HG02938 (cell line): Measurements from ENCODE around the gene WBP11.

Source experiments
- ATAC-seq: cut with Tn5 transposase; IDR thresholded peaks from one replicate; pipeline ENCODE4 v1.9.1; 2021; ENCODE audit warnings: mild to moderate bottlenecking, moderate library complexity; ENCODE audit not compliant: unreplicated experiment

Gene WBP11

DNA sequence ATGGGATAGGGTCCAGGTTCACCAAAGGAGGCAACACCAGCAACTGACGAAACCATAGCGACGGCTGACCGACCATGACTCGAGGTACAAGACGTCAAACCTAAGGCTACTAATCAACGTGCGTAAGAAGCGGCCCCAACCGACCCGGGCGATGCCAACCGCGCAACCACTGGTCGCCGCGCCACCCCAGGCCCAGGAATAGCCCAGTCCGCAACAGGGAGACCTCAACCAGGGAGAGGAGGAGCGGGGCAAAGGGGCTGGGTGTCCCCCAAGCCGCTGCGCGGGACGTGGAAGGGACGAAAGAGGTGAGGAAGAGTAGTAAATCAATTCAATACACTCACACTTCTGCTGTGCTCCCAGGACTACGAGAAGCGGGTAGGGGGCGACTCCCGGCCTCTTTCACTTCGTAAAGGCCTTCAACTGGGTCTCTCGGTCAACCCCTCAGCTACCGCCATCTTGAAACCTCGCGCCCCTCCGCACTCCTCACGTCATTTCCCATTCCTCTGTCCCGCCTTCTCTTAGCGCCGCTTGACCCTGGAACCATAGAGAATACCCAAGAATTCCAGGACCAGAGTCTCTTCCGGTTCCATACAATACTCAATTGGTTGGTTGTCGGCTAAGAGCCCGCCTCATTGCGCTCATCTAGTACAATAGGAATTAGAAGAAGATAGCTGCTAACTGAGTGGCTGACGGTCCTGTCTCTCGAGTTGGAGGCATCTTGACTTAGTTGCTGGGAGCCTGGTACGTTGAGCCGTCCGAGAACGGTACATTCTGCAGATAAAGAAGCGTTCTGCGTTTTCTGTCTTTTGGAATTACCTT, at the start of gene WBP11, which contains the start of gene C12orf60:
Gene WBP11, minus strand, starts transcription at position 468 of the 819 bp plus-strand sequence. CDS start 2,095 bp downstream, outside the sequence.
Gene C12orf60, plus strand, starts transcription at position 660 of the 819 bp plus-strand sequence. CDS start 19,266 bp downstream, outside the sequence.
- ATAC-seq = peak; percentile 100

DNA sequence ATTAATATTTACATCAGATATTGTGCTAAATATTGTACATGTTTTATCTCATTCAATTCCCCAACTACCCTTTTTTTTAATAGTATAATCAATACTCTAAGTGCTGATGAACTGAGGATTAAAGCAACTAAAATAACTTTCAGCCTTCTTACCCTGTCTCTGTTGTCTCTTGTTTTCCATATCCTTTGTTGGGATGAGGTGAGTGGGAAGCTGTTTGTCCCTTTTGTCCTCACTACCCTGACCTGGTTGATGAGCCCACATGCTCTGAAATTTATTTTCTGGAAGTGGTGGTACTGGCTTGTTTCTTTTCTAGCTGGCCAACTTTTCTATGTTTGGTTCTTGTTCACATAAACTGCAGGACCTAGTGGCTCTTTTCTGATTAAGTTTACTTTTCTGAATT, 49.6 kb upstream of the WBP11 start:
- ATAC-seq = no peak

DNA sequence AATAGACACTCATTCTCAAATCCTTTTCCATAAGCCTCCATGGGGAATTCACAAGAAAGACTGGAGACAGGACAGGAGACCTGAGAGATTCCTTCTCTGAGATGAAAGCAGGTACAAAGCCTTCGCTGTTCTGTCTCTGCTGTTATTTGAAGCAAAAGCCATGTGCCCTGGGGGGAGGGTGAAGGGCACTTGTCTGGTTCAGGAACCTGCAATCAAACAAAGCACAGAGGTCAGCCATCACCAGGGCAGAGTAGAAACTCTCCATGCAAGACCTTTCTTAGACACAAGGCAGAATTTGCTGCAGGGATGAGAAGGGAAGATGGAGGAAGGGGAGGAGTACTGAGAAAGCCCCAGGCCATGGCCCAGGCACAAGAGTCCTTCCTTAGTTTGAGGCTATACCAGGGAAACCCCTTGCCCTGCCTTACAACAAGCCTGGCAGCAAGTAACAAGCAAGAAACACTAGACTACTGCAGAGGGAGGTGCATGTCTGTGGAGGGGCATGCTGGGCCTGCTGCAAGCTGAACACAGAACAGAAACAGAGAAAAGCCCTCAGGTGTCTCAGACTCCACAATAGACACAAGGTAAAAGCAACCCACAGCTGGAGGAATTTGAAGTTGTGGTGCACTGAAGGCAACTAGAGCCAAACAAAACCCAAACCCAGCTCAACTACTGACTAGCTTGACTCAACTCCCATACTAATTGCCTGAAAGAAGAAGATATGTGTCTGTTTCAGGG, 47.8 kb upstream of the WBP11 start:
- peak; percentile 82 for ATAC-seq

DNA sequence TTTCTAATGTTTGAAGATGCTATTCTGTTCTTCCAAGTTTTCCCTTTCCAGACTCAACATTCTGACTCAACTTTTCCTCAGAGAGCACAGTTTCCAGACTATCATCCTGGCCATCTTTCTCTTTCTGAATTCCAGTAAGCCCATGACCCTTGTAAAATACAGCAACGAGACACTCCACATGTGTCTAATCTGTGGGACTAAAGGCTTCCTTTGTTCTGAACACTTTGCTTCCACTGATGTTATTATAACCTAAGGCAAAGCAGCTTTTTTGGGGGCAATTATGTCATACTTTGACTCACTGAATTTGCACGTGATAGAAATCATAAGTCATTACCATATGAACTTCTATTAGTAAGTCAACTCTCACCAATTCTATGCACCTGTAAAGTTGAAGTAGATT, 46.4 kb upstream of the WBP11 start:
- ATAC-seq = no peak

DNA sequence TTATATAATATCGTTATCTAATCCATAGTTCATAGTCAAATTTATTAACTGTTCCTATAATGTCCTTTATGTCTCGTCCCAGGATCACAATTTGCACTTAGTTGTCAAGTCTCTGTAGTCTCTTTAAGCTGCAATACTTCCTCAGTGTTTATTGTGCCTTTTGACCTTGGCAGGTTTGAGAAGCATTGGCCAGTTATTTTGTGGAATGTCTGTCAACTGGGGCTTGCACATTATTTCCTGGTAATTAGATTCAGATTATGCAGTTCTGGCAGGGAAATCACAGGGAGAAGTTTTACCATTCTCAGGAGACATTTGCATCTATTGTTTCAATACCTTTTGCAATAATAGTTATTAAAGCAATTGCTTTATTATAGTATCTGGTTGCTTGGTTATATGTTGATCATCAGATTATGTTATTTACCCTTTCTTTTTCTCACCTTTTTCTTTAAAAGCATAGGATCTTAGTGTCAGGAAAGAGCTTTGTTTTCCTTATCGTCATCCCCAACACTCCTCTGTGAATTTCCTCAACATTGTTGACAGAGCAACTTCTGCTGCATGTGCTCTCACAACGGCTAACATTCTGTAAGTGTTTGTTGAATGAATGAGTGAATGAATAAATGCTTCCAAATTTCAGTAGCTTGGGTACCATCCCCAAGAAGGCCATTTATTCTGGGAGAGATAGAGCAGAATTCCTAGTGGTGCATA, 43.8 kb upstream of the WBP11 start:
- no peak for ATAC-seq

DNA sequence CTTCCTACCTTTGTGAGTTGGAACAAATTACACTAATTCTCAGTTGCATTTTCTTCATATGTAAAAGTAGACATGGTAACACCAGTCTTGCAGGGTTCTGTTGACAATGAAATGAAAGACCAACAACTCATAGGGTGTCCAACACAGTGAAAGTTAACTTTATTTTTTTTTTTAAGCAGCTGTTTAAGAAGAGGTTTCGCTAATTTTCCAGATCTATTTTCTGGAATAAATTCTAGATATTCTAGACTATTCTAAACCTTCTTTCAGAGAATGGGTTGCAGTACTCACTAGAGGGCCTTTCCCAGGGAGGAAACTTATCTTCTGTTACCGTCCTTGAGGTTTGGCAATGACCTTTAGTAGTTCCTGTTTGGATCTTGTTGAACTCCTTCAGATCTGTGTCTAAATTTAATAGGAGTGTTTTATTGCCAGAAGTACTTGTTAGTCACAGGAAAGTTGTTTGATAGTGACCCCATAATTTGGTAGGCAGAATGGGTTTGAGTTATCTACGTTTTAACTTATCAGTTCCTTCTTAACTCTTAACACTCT, 42.8 kb upstream of the WBP11 start:
- no peak for ATAC-seq

DNA sequence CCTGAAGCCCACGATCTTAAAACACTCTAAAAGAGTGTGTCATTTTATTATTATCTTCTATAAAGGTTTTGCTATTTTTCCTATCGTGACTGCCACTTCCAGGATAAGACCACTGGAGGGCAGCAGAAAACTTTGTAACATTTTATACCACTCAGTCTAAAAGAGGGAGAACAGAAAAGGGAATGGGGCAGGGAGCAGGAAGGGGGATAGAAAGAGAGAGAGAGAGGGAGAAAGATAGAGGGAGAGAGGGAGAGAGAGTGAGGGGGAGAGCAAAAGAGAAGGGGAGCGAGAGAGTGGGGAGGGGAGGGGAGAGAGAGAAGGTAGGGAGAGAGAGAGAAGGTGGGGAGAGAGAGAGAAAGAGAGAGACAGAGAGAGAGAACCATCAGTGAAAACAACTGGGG, 42.1 kb upstream of the WBP11 start:
- ATAC-seq = no peak

DNA sequence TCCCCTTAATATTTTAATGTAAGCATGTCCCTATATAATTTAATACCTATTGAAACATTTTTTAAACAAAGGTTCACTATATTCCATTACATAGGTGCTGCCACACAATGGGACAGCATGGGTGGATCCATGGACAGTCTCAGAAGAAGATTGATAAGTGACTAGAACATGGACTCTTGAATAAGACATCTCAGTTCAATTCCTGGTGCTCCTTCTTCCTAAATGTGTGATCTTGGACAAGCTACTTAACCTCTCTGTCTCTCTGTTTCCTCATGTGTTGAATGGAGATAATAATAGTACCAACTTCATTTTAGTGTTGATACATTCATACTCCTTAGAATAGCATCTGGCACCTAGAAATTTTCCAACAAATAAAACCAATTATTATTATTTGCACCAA, 41.1 kb upstream of the WBP11 start:
- no peak for ATAC-seq

DNA sequence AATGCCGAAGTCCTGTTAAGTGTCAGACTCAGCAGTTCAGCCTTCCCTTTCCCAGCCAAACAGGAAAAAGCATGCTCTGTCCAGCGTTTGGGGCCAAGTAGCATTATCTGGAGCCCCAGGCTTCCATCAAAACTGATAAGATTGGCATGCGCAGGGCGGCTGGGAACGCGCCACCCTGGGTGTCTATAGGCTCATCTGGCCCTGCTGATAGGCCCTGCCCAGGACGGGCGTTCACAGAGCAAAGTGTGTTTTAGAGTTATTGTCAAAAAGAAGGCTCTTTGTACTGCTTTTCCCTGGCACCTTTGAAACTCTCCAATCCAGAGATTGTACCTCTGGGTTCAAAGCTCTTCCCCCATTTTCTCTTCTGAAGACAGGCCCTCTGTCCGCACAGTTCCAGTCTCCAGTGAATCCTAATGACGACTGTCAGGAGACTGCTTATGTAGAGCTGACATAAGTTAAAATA, 40.2 kb upstream of the WBP11 start, which contains the start of gene ART4:
Gene ART4, minus strand, starts transcription at position 102 of the 463 bp plus-strand sequence. CDS start 413 bp downstream, outside the sequence.
- no peak for ATAC-seq

DNA sequence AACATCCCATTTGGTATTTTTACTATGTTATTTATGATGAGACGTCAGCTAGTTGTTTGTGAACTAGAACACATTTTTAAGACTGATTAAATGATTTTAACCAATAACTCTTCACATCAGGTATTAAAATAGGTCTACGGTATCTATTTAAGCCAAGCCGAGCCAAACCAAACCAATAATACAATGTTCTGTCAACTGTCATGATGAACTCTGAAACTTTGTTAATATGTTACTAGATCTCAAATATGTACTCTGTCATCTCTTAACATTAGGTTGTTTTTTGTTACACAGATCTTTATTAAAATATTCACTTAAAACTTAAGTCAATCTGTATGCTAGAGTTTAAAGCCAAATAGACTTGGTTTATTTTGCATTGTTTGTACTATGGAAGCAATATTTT, 39.0 kb upstream of the WBP11 start:
- ATAC-seq = no peak

DNA sequence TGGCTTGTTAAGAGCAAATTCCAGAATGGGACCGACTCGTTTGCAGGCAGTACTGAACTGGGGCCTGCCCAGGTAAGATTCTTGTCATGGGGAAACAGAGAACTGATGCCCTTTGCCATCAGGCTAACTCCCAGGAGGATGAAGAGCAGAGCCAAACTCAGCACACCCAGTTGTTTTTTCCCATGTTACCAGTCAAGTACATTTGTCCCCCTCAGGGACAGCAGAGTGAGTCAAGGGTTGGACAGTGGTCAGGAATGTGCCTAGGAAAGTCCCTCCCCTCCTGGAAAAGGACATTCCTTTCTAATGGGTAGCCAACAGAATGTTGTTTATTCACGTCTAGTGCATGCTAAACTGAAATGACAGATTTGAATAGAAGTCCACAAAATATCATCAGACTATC, 38.5 kb upstream of the WBP11 start:
- no peak for ATAC-seq

DNA sequence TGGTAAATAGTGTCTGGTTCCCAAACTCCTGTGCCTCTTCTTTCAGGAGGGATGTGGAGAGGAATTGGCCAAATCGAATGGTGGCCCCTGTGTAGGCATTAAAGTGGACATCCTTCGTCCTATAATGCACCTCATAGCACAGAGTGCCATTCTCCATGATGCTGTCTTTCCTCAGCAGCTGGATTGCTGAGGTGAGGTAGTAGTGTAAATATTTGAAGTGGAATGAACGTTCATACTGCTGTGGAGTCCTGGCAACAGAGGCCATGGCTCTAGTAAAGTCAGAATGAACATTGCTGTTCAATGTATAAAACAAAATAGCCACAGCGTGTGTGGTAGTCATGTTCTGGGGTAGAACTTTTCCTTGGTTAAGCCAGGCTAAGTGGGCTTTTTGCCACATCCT, 37.3 kb upstream of the WBP11 start:
- no peak for ATAC-seq

DNA sequence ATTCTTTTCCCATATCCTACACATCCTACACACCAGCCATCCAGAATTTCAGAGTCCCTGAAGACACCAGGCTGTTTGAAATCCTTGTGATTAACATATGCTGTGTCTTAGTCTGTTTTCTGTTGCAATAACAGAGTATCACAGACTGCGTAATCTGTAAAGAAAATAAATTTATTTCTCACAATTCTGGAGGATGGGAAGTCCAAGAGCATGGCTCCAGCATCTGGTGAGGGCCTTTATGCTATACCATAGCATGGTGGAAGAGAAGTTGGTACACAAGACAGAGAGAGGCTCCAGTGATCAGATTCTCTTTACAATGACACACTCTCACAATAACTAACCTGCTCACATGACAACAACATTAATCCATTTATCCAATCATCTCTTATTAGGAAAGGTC, 36.0 kb upstream of the WBP11 start:
- no peak for ATAC-seq

DNA sequence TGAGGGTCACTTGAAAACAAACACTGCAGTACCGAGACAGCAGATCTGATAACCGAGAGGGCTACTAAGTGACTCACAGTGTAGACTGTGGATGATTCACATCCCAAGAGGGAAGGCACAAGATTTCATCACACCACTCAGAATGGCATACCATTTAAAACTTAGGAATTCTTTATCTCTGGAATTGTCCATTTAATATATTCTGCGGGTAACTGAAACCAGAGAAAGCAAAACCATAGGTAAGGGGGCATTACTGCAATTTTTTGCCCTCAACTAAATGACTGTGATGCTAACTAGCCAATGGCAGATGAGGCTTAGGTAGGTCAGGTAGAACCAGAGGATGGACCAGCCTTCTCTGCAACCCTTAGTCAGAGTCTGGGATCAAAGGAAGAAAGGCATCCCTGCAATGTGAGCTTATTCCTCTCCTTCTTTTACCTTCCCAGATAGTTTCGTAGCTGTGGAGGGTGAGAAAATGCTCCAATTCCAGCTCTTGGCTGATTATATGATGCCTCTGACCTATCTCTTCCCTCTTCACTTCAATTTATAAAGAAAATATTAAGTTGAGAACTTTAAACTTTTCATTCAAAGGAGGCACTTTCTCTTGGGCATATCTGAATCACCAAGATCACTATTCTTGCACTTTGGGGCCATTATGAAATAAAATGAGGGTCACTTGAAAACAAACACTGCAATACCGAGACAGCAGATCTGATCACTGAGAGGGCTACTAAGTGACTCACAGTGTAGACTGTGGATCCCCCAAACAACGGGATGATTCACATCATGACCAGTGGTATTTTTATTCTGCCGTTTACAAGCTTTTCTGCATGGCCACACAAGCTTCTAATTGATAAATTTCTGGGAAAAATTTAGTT, 33.3 kb upstream of the WBP11 start:
- no peak for ATAC-seq

DNA sequence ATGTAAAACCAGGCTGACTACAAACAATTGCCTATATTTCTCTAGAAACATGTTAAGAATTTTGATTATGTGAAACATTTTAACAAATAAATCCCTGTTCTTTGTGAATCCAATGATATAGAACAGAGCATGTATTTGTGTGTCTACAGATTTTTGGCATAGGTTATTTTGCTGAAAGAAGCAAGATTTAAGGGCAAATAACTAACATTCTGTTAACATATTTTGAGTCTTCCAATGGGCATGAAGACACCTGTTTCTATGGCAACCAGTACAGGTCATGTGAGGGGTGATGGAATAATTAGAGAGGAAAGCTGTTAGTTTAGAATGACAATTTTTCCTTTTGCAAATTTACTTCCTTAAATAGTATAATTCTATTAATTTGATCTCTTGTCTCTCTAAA, 31.2 kb upstream of the WBP11 start:
- no peak for ATAC-seq

DNA sequence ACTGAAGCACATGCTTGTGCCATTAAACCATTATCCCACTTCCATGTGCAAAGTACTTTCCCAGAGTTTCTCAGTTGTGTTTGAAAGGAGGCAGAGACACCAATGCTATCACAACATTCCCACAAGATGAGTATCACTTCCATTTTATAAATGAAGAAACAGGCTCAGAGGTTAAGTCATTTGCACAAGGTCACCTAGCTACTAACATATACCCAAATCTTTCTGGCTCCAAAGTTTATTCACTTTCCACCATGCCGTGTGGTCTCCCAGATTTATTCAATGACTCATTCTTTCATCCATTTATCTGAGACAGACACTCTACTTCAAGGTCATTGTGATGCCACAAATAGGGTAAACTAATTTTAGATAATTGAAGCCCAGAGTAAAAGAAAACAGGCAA, 30.7 kb upstream of the WBP11 start:
- ATAC-seq = no peak

DNA sequence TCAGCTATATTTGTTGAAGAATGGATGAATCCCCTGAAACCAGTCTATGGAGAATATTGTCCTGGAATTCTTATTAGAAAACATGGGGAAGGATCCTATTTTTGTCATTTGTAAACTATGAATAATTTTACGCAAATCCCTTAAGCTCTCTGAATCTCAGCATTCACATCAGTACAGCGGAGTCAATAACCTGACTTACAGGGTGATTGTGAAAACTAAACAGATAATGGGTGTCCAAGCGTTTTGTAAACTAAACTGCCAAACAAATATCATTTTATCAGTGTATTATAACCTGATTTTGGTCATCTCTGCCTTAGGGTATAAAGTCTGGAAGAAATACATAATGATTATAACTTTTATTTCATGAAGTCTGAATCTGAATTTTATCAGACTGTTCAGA, 30.1 kb upstream of the WBP11 start:
- ATAC-seq = no peak

DNA sequence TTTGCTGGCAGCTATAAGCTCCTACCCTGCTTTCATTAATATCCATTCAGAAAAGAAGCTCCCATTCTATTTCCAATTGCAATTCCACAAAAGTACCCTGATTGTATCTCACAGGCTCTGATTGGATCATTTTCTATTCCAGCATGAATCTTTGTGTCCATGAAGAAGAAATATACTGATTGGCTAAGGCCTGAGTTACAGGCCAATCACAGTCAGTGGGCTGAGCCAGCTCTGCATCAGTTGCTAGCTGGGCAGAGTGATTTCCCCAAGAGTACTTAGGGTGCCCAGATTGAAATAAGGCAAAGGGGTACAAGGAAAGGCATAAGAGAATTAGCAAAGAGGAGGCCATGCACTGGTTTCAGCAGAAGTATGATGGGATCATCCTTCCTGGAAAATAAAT, 25.6 kb upstream of the WBP11 start:
- peak; percentile 81 for ATAC-seq

DNA sequence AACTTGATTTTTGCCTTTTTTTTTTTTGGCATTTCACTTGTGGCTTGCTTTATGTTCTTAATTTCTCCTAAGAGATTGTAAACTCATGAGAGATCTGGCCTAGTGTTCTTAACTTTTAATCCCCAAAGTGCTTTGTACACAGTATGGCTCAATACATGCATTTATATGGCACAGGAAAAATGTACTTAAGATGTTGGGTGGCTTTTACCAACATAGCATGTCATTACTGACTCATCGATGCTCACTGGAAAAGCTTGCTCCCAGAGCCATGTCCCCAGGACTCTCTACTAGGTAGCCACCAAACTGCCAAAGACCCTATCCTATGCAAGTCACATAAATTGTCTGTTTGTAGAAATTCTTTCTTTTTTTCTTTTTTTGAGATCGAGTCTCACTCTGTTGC, 23.8 kb upstream of the WBP11 start:
- ATAC-seq = no peak

DNA sequence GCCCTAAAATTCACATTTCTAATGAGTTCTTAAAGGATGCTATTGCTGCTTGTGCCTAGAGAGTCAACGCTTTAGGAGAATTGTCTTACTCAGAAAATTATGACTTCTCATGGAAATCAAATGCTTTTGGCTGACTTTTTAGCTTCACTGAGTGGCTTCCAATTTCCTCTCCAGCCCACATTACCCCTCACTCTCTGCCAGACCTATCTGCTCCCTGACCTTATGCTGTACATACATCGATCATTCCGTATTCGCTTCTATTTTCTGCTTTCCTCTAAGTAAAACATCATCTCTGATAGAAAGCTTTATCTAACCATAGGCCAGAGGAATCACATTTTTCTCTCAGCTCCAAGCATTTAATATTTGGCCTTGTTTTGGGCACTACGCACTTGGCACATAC, 23.2 kb upstream of the WBP11 start:
- ATAC-seq = no peak
